NCI-H69 (cell line): ENCODE measurements around the gene ATP5F1E.
A peak's percentile ranks its signal among the peaks of the same experiment; 100 is the strongest.
"Not testable (repeated sequence)": the region's sequence is repeated elsewhere in the genome, so short reads cannot be mapped to it uniquely, and the experiment has no call there.

Experiments
- DNase-seq: peaks from one replicate; lab custom pipeline; 2025; lab: John Stamatoyannopoulos, UW

ATP5F1E gene

GRCh38 chr20:59019217-59019616 lies 12.9 kb downstream of the ATP5F1E start, which contains the start of gene TUBB1:
TSS of gene TUBB1 (plus strand) at chr20:59019429. CDS start at chr20:59019523, 94 bp downstream.
- DNase-seq = no peak

DNA sequence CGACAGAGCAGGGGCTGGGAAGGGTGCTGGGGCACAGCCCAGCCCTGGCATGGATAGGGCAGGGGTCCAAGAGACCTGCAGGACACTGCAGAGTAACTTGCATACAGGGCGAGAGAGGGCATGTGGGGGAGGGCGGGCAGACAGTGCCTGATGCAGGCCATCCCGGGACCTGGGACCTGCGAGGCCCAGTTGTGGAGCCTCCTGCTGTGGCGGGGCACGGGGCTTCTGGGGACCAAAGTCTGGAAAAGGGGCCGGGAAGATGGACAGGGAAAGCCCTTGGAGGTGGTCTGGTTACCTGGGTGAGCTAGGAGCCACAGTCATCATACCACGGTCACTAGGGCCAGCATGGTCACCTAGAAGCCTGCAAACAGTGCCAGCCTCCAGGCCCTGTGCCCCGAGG lies 13.3 kb downstream of the ATP5F1E start:
- no peak for DNase-seq

GRCh38 chr20:59017493-59018231 lies 14.5 kb downstream of the ATP5F1E start:
- no peak for DNase-seq

GRCh38 chr20:59016795-59017492 lies 15.2 kb downstream of the ATP5F1E start:
- DNase-seq = no peak

GRCh38 chr20:59015812-59016711 lies 16.1 kb downstream of the ATP5F1E start:
- no peak for DNase-seq

DNA sequence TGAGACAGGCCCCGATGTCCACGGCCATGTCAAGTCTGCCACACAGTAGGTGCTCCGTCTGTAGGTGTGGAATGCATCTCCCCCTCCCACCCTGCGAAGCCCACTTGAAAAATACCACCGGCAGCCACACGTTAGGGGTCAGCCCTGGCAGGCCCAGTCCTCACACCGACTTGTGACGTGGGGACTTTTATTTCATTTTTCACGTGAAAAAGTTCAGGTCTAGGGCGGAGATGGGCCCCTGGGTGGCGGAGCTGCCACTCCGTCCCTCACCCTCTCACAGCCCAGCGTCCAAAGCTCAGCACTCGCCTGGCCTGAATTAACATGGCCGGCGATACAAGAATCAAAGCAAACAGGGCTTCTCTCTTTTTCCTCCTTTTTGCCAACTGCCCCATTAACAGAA lies 16.7 kb downstream of the ATP5F1E start:
- no peak for DNase-seq

DNA sequence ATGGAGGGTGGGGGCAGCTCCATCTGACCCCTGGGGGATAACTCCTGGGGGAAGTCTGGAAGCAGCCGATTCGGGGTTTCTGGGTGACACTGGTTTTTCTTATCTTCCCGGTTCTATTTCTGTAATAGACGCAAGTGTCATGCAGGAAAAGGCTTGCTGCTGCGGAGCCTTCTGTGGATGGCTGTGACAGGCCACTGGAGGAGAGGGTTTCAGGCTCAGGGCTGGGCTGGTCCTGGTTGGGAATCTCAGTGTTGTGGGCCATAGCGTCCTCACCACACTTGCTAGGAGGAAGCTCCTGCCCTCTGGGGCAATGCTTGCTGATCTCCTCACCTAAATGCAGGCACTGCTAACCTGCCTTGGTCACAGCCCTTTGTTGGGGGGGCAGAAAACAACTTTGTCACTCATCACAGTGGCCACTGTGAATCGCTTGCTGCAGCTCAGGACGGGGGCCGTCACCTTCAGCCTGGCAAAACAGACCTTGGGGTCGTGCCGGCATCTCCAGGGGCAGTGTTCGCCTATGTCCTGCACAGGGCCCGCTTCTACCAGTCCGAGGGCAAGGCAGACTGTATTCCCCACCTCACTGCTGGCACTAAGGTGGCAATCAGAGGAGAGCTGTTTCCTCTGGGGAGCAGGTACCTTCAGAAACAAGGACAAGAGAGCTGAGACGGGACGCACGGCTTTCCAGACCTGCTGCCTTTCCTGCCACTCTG lies 17.3 kb downstream of the ATP5F1E start:
- no peak for DNase-seq

DNA sequence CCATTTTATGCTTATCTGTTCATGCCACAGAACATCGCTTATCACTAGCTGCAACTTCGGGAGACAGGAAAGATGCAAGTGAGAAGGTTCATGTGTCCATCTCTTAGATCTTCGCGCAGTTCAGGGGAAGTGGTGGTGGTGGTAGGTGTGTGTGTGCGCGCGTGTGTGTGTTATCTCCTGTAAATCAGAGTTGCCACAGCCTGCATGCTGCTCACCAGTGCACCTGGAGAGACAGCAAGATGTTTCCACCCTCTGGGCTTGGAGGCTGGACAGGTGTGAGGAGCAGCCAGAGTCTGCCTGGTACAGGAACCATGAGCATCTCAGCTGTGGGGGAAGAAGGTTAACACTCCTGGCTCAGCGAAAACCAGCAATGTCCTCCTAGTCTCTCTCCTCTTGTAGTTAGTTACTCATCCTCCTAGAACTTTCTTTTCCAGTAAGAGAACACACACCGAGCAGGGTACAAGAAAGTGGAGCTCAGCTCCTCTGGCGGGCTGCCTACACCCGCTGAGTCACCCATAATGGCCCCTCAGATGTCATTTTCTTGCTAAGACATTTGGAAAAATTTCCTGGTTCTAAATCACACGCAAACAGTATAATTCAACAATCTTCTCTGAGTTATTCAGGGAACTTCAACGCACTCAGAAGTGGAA lies 18.1 kb downstream of the ATP5F1E start:
- DNase-seq = no peak

DNA sequence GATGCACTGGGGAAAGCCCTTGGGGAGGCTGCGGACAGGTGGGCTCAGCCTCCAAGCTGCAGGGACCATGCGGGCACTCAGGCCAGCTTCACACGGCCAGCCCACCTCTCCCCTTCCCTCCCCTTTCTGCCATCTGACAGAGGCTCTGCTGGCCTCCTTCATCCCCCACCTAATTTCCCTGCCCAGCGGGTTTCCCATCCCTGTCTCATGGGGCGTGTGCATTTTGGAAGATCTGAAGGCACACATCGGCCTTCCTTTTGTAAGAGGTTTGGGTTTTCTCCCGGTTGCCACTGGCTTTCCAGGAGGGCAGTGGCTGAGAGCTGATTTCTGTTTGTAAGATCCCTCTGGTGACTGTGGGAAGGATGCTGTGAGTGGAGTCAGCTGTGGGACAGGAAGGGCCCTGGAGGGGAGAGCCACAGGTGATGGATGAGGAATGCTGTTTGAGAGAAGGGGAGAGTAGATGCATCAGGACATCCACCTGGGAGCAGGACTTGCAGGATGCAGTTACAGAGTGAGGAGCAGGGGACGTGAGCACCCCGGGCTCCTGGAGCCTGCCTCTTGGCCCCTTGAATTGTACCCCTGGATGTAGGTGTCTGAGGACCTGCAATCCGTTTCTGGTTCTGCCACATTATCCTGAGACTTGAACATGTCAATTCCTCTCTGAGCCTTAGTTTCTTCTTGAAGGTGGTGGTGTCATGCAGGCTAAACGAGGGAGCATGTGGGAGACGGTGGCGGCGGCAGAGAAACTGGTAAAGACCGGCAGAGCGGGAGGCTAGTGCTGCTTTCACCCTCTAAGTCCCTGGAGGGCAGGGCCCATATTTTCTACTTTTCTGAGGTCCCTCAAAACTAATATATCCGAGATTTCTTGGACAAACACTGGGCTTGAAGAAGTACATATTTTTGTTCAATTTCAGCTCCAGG lies 18.8 kb downstream of the ATP5F1E start:
- no peak for DNase-seq

- DNase-seq = not testable (repeated sequence)
Observed at GRCh38 chr20:59011874-59012157, 20.3 kb downstream of the ATP5F1E start.

DNA sequence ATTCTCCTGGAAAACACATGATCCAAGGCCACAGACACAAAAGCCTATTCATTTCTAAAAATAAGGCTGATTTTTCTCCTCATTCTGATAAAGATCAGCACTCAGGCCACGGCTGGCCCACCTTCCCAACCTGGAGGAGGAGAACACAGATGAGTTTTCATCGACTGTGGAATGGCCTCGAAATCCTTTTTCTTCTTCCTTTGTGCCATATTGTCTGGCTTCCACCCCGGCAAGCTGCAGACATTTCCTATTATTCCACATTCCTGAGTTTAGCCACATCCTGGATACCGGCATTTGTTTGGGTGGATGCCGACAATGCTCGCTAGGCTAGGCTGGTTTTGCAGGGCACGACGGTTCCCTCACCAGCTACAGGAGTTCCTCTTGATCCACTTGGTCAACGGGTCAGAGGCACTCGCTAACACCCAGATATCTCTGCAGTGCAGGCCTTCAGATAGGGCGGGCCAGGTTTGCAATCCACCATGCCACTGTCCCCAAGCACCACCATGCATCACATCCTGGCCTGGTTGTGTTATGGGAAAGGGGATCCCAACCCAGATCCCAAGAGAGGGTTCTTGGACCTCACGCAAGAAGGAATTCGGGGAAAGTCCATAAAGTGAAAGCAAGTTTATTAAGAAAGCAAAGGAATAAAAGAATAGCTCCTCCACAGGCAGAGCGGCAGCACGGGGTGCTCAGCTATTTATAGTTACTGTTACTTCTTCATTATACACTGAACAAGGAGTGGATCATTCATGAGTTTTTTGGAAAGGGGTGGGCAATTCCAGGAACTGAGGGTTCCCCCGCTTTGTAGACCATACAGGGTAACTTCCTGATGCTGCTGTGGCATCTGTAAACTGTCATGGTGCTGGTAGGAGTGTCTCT lies 20.9 kb downstream of the ATP5F1E start:
- DNase-seq = no peak

DNA sequence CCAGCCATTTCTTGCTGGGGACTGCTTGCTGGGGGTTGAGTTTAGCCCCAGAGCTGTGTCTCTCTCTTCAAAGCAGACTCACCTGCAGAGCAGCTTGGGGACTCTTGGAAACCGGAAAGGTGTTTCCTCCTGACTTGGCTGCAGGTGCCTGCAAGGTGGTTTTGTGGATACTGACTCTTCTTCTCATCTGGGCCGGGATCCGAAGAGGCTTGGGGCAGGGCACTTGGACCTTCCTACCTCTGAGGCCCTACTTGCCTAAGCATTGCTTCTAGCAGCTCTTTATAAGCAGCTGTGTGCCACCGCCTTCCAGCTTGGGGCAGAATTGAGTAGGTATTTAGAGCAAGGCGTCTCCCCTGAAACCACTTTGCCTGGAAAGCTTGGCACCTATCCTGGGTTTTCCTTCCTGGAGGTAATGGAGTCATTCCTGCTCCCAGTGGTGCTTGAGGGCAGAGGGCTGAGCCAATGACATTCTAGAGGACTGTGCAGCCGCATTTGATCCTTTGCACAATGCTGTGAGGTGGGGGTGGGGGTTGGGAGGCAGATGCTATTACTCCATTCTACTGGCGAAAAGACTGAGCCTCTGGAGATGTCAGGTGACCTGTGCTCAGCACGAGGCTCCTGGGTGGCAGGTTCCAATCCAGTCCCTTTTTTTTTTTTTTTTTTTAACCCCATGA lies 21.7 kb downstream of the ATP5F1E start:
- peak; percentile 25 for DNase-seq

DNA sequence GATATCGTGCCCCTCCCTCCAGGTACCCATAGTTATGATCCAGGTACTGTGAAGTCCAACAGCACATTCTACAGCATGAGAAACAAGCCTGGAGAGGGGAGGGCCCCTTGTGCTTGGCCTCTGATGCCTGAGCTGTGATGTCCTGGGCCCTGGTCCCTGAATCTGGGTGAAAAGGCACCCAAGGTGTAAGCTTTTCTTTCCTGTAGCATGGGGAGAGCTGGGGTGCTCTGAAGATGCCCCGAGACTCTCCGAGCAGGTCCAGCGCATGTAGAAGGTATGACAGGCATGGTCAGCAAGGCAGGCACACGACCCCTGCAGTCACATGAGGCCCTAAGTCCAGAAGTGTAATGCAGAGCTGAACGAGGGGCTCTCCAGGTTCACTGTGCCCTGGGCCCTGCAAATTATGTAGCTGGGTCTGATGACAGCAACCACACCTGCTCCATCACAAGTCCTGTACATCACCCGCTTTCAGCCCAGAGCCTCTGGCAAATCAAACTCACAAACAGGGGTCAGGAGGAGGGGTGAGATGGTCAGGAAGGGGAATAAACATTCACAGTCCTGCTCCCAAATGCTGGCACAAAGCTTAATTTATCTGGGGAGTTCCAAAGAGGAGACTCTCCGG lies 23.3 kb downstream of the ATP5F1E start:
- no peak for DNase-seq

DNA sequence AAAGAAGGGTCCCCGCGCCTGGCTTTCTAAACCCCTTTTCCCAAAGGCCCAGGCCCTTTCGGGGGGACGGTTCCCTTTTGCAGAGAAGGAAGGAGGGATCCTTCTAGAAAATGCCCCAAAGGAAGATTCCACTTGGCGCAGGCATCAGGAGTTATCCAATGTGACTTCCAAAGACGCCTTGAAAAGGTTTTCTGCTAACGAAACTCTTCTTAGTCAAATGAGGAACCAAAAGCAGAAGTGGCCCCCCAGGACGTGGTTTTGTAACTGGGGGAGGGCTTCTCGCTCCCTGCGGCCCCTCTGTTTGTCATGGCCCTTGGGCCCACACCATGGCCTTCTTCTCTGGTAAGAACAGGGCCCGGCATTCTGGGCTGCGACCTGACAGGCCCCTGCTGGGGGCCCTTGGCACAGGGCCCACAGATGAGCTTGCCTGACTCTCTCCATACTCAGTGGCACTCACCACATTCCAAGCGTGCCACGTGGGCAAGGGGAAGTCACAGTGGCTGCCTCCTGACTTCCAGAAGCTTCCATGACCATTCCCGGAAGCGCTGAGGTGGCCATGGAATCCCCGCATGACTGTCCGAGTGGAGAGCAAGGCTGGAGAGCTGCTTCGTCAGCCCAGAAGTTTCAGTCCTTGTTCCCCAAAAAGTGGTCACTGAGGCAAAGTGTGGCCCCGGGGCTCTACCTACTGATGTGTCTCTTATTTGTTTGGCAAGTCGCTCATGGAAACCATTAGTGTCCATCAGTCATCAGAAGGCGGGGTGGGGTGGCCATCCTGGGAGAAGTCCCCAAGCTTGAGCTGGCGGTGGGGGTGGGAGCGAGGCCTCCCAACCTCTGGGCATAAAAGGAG lies 24.2 kb downstream of the ATP5F1E start:
- no peak for DNase-seq

- no peak for DNase-seq
Observed at GRCh38 chr20:59006864-59007664, 25.1 kb downstream of the ATP5F1E start, which contains the start of gene CTSZ. TSS of gene CTSZ (minus strand) at chr20:59007254. CDS start at chr20:59007128, 126 bp downstream.

GRCh38 chr20:59006167-59006863 lies 25.8 kb downstream of the ATP5F1E start:
- no peak for DNase-seq
